ENCODE data around the gene ZNF841. TPM values are rescaled to one million over a fixed set of nuclear protein-coding genes. Genes with fewer than 3 reads are reported as not detected.

The ZNF841 gene
- total and polyA plus RNA-seq, 4 donors = 0.86 to 11.1 (median 4.2) TPM

DNA sequence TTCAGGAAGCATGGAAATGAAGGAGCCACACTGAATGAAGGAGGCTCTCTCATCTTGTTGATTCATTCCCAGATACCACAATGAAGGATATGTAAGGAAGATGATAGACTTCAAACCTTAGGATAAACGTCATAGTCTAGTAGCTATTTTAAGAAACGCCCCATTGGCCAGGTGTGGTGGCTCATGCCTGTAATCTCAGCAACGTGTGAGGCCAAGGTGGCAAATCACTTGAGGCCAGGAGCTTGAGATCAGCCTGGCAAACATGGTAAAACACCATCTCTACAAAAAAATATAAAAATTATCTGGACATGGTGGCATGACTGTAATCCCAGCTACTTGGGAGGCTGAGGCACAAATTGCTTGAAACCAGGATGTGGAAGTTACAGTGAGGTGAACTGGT, 17.1 kb upstream of the ZNF841 start:
- TF ChIP-seq FOXA2 (IDR thresholded peaks at IDR 0.05) (no peak), FOXA1 (IDR thresholded peaks at IDR 0.05) (no peak), CTCF (IDR thresholded peaks at IDR 0.05; ENCODE audit: low read depth, low read length, missing input control) (no peak), ATF3 (IDR thresholded peaks at IDR 0.05) (no peak), REST (IDR thresholded peaks at IDR 0.05) (no peak), HNF4G (IDR thresholded peaks at IDR 0.05) (no peak), NR2F2 (IDR thresholded peaks at IDR 0.05) (no peak), SP1 (IDR thresholded peaks at IDR 0.05) (no peak), TAF1 (conservative IDR thresholded peaks at IDR 0.05) (no peak), RAD21 (IDR thresholded peaks at IDR 0.05) (no peak), RXRA (IDR thresholded peaks at IDR 0.05) (no peak), YY1 (IDR thresholded peaks at IDR 0.05) (no peak), GABPA (IDR thresholded peaks at IDR 0.05 in 1 of 2, conservative IDR thresholded peaks at IDR 0.05 in 1 of 2) (no peak), EGR1 (IDR thresholded peaks at IDR 0.05; ENCODE audit: low read depth in 2 of 2) (no peak), JUND (IDR thresholded peaks at IDR 0.05) (no peak), HNF4A (conservative IDR thresholded peaks at IDR 0.05) (no peak)
- TF ChIP-seq, protein P1, sequence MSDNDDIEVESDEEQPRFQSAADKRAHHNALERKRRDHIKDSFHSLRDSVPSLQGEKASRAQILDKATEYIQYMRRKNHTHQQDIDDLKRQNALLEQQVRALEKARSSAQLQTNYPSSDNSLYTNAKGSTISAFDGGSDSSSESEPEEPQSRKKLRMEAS (IDR thresholded peaks at IDR 0.05) = no peak
- TF ChIP-seq, protein P2, sequence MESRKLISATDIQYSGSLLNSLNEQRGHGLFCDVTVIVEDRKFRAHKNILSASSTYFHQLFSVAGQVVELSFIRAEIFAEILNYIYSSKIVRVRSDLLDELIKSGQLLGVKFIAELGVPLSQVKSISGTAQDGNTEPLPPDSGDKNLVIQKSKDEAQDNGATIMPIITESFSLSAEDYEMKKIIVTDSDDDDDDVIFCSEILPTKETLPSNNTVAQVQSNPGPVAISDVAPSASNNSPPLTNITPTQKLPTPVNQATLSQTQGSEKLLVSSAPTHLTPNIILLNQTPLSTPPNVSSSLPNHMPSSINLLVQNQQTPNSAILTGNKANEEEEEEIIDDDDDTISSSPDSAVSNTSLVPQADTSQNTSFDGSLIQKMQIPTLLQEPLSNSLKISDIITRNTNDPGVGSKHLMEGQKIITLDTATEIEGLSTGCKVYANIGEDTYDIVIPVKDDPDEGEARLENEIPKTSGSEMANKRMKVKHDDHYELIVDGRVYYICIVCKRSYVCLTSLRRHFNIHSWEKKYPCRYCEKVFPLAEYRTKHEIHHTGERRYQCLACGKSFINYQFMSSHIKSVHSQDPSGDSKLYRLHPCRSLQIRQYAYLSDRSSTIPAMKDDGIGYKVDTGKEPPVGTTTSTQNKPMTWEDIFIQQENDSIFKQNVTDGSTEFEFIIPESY (IDR thresholded peaks at IDR 0.05) = no peak
- peaks cover 52 to 98% (median 82%) of the 10 kb centered on the region in 4 donors for H3K9me3 ChIP-seq (ENCODE audit: control insufficient read depth in 4 of 4, low read length in 3 of 4)
- 90% methylated on average over 3 of the region's 3 CpGs for WGBS

More for the DNA sequence above, 17.1 kb upstream of the ZNF841 start:
- Histone ChIP-seq H3K27ac (ENCODE audit: low read depth in 1 of 2, low read length in 2 of 2) (no peak overlapping the region), H3K9ac (ENCODE audit: low read depth in 1 of 2, low read length in 2 of 2) (no peak overlapping the region), H3K36me3 (ENCODE audit: control insufficient read depth in 4 of 4, insufficient read depth in 3 of 4, low read depth in 1 of 4, low read length in 3 of 4) (peaks cover 4 to 31% (median 20%) of the 10 kb centered on the region in 4 donors), H3K4me3 (ENCODE audit: low read depth in 1 of 3, low read length in 3 of 3) (peak overlapping the region in 2 of 3 donors; percentile 41 to 62), H3K27me3 (ENCODE audit: control insufficient read depth in 4 of 4, insufficient read depth in 4 of 4, low read length in 3 of 4) (no peaks in the 10 kb centered on the region), H3K4me1 (ENCODE audit: control insufficient read depth in 4 of 4, insufficient read depth in 4 of 4, low read length in 3 of 4) (no peaks in the 10 kb centered on the region)
- no peak for DNase-seq (ENCODE audit: low spot score)
